K562 (cell line): ENCODE results near the gene MRPL52. TPM values are rescaled to one million over a fixed set of nuclear protein-coding genes. Genes with fewer than 3 reads are reported as not detected.

Experiments
- BCL6 ChIP-seq: fragments of 250-450 bp; sonication (Bioruptor Pico); IDR thresholded peaks from 2 replicates; pipeline ENCODE4 v1.4.0; 2020
- CC2D1A ChIP-seq: fragments of 450-650 bp; IDR thresholded peaks from 2 replicates; pipeline ENCODE4 v1.6.1; 2017; ENCODE audit warnings: mild to moderate bottlenecking
- ILK ChIP-seq: fragments of 450-650 bp; IDR thresholded peaks from 2 replicates; pipeline ENCODE4 v1.6.1; 2016; ENCODE audit warnings: missing genetic modification characterization, low read depth, mild to moderate bottlenecking, missing compliant biosample characterization, moderate library complexity, borderline replicate concordance
- MEIS2 ChIP-seq: fragments of 450-650 bp; IDR thresholded peaks from 2 replicates; pipeline ENCODE4 v1.6.1; 2014; ENCODE audit warnings: mild to moderate bottlenecking; ENCODE audit not compliant: partially characterized antibody
- MLX ChIP-seq, 2 experiments: fragments of 450-650 bp in 1 of 2; sonication (generic) in 1 of 2; formaldehyde crosslinking; conservative IDR thresholded peaks; 2 replicates each; pipeline versions ENCODE4 v1.4.0 to v1.8.1; 2020 to 2022; ENCODE audit warnings: mild to moderate bottlenecking in 1 of 2, missing genetic modification reagents in 1 of 2
- NFATC3 ChIP-seq: fragments of 450-650 bp; IDR thresholded peaks from 2 replicates; pipeline ENCODE4 v1.6.1; 2017; ENCODE audit warnings: mild to moderate bottlenecking
- NR2C2 ChIP-seq, 2 experiments: fragments of 200-800 bp in 1 of 2; sonication (Bioruptor generic) in 1 of 2; sonication (generic) in 1 of 2; formaldehyde crosslinking in 1 of 2; IDR thresholded peaks; 2 replicates each; pipeline versions ENCODE4 v1.6.1 to v1.8.0; 2016 to 2022; ENCODE audit warnings: mild to moderate bottlenecking in 1 of 2, missing compliant biosample characterization in 1 of 2, missing genetic modification characterization in 1 of 2, missing genetic modification reagents in 1 of 2
- RBM14 ChIP-seq: fragments of 200-400 bp; formaldehyde crosslinking; IDR thresholded peaks from 2 replicates; pipeline ENCODE4 v1.6.1; 2018; ENCODE audit warnings: low read depth, mild to moderate bottlenecking, low read length, moderate library complexity, borderline replicate concordance; ENCODE audit not compliant: insufficient read depth
- SIRT6 ChIP-seq: IDR thresholded peaks from one replicate; pipeline ENCODE4 v1.6.1; 2012; ENCODE audit warnings: low read depth, mild to moderate bottlenecking, control low read depth, inconsistent platforms, low read length, moderate library complexity
- SNIP1 ChIP-seq: fragments of 450-650 bp; IDR thresholded peaks from 2 replicates; pipeline ENCODE4 v1.7.1; 2017; ENCODE audit warnings: low read depth, mild to moderate bottlenecking
- SRSF1 ChIP-seq: fragments of 200-400 bp; formaldehyde crosslinking; IDR thresholded peaks from 2 replicates; pipeline ENCODE4 v1.6.1; 2017; ENCODE audit warnings: mild to moderate bottlenecking, low read depth, low read length, moderate library complexity
- STAT5A ChIP-seq: IDR thresholded peaks from 2 replicates; pipeline ENCODE4 v1.6.1; 2012; ENCODE audit warnings: low read length, inconsistent platforms, borderline replicate concordance
- TAF15 ChIP-seq: fragments of 200-400 bp; formaldehyde crosslinking; IDR thresholded peaks from 2 replicates; pipeline ENCODE4 v1.6.1; 2017; ENCODE audit warnings: mild to moderate bottlenecking, low read depth, low read length, moderate library complexity
- TBL1XR1 ChIP-seq, 2 experiments: IDR thresholded peaks; 2 replicates each; pipeline ENCODE4 v1.6.1; 2012; ENCODE audit warnings: improper control_type of control experiment in 2 of 2, low read length in 2 of 2, mild to moderate bottlenecking in 1 of 2
- TEAD2 ChIP-seq: fragments of 450-650 bp; IDR thresholded peaks from 2 replicates; pipeline ENCODE4 v1.6.1; 2016; ENCODE audit warnings: missing genetic modification characterization, control low read depth, missing compliant biosample characterization
- YY1 ChIP-seq, 3 experiments: IDR thresholded peaks; 2 replicates each; pipeline ENCODE4 v1.6.1; 2011; ENCODE audit warnings: low read length in 2 of 3, mild to moderate bottlenecking in 2 of 3, moderate library complexity in 2 of 3, borderline replicate concordance in 1 of 3, control low read depth in 1 of 3, low read depth in 1 of 3; ENCODE audit not compliant: insufficient read depth in 3 of 3, insufficient replicate concordance in 2 of 3, control insufficient read depth in 1 of 3, insufficient read length in 1 of 3; ENCODE audit errors: extremely low read depth in 1 of 3
- ZFP30 ChIP-seq: fragments of 250-450 bp; sonication (Bioruptor Pico); IDR thresholded peaks from 2 replicates; pipeline ENCODE4 v1.8.0; 2022; ENCODE audit warnings: moderate library complexity, mild to moderate bottlenecking, inconsistent platforms, borderline replicate concordance
- ZNF23 ChIP-seq: fragments of 250-450 bp; sonication (Bioruptor Pico); IDR thresholded peaks from 2 replicates; pipeline ENCODE4 v1.4.0; 2020; ENCODE audit warnings: mild to moderate bottlenecking
- ZNF668 ChIP-seq: fragments of 250-450 bp; sonication (Bioruptor Pico); IDR thresholded peaks from 2 replicates; pipeline ENCODE4 v1.8.0; 2022; ENCODE audit warnings: mild to moderate bottlenecking, inconsistent platforms
- ZNF780A ChIP-seq: fragments of 250-450 bp; sonication (Bioruptor Pico); IDR thresholded peaks from 2 replicates; pipeline ENCODE4 v1.5.0; 2021; ENCODE audit warnings: mild to moderate bottlenecking
- polyA plus RNA-seq, 8 experiments: library from polyadenylated mRNA; depleted of rRNA in 4 of 8; stranded (reverse) in 5 of 8; unstranded in 3 of 8; fragments of >200 nt; fragmentation: Nextera tagmentation in 2 of 8; fragmentation: Illumina TruSeq in 1 of 8; extraction: Ambion mirVana in 2 of 8; extraction: Trizol in 1 of 8; gene quantifications; 2 replicates each; pipeline versions ENCODE4 v1.2.1 to v1.2.3, GENCODE V29; 2011 to 2014; ENCODE audit warnings: inconsistent platforms in 1 of 8, missing spikeins in 1 of 8
- total RNA-seq, 7 experiments: library from RNA; depleted of rRNA in 6 of 7; stranded (reverse); fragments of >200 nt in 6 of 7; fragmentation: Illumina TruSeq in 2 of 7; extraction: Trizol in 2 of 7; gene quantifications; 2 replicates each; pipeline versions ENCODE4 v1.2.1 to v1.2.3, GENCODE V29; 2011 to 2021; ENCODE audit warnings: low replicate concordance in 1 of 7
- TF ChIP-seq, protein P1 (sequence below): sonication (generic); formaldehyde crosslinking; IDR thresholded peaks from 2 replicates; pipeline ENCODE4 v1.4.0; 2020; ENCODE audit warnings: mild to moderate bottlenecking, missing genetic modification reagents
- TF ChIP-seq, protein P2 (sequence below): sonication (generic); formaldehyde crosslinking; IDR thresholded peaks from 2 replicates; pipeline ENCODE4 v1.8.1; 2023; ENCODE audit warnings: mild to moderate bottlenecking, missing genetic modification reagents

Gene MRPL52
- total and polyA plus RNA-seq, 9 of the 15 experiments (the other 6 are each of a cell fraction or from before 2014, with no cell fraction given) = 56.5 to 213 (median 168) TPM

DNA sequence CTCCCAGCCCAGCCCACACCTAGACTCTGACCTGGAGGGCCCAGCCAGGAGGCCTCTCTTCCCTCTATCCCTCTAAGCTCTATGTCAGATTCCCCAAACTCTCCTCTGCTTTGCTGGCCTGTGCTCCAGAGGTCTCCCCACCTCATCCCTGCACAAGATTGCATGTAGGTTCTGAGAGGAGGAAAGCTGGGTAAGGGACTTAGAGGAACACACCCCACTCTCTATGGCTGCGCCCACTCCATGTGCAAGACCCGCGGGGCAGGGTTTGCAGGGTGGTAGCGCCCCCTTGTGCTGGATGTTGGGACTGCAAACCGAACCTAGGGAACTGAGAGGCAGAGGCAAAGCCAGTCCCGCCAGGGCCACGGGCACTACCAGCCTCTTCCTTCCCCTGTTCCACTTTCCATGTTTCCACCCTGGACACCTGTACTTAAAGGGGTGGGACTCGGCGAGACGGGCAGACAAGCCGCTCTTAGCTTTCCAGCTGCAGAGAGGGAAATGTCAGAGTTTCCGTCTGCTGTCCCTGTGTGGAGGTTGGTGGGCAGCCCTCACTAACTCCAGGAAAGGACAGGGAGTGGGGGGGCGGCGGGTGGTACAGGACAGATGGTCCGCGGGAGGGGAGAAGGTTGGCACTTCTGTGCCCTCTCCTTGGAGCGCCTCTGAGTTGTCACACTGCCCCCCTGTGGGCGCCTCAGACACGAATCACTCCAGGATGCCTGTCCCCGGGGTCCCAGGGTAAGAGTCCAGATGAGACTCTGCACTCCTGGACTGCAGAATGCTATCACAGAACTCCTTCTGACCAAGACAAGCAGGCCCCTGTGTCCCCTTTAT is 23.5 kb downstream of the MRPL52 start (continued):
- TF ChIP-seq ZFP30 (no peak), ZNF23 (CRISPR knock-in tag) (no peak), SNIP1 (no peak), ILK (tag) (no peak), ZNF780A (CRISPR knock-in tag) (no peak), CC2D1A (peak; percentile 95), RBM14 (no peak), STAT5A (no peak), NR2C2 (CRISPR knock-in tag; IDR thresholded peaks at IDR 0.05) (no peak), NR2C2 (tag; IDR thresholded peaks at IDR 0.05) (no peak), NFATC3 (no peak), TBL1XR1 (IDR thresholded peaks at IDR 0.05; ENCODE audit: low read length in 2 of 2) (no peak), SRSF1 (no peak), TAF15 (no peak), BCL6 (CRISPR knock-in tag) (no peak), MEIS2 (no peak), ZNF668 (CRISPR knock-in tag) (no peak), SIRT6 (no peak), MLX (CRISPR knock-in tag; conservative IDR thresholded peaks at IDR 0.05) (no peak), YY1 (IDR thresholded peaks at IDR 0.05; ENCODE audit: borderline replicate concordance in 1 of 3, control insufficient read depth in 1 of 3, extremely low read depth in 1 of 3, insufficient read depth in 3 of 3, insufficient read length in 1 of 3, insufficient replicate concordance in 2 of 3, low read depth in 1 of 3, low read length in 2 of 3) (peak in 2 of 3 experiments; percentile 48 to 54), TEAD2 (no peak)
- TF ChIP-seq, protein P1, sequence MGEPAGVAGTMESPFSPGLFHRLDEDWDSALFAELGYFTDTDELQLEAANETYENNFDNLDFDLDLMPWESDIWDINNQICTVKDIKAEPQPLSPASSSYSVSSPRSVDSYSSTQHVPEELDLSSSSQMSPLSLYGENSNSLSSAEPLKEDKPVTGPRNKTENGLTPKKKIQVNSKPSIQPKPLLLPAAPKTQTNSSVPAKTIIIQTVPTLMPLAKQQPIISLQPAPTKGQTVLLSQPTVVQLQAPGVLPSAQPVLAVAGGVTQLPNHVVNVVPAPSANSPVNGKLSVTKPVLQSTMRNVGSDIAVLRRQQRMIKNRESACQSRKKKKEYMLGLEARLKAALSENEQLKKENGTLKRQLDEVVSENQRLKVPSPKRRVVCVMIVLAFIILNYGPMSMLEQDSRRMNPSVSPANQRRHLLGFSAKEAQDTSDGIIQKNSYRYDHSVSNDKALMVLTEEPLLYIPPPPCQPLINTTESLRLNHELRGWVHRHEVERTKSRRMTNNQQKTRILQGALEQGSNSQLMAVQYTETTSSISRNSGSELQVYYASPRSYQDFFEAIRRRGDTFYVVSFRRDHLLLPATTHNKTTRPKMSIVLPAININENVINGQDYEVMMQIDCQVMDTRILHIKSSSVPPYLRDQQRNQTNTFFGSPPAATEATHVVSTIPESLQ (CRISPR knock-in tag) = no peak
- TF ChIP-seq, protein P2, sequence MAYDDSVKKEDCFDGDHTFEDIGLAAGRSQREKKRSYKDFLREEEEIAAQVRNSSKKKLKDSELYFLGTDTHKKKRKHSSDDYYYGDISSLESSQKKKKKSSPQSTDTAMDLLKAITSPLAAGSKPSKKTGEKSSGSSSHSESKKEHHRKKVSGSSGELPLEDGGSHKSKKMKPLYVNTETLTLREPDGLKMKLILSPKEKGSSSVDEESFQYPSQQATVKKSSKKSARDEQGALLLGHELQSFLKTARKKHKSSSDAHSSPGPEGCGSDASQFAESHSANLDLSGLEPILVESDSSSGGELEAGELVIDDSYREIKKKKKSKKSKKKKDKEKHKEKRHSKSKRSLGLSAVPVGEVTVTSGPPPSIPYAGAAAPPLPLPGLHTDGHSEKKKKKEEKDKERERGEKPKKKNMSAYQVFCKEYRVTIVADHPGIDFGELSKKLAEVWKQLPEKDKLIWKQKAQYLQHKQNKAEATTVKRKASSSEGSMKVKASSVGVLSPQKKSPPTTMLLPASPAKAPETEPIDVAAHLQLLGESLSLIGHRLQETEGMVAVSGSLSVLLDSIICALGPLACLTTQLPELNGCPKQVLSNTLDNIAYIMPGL (CRISPR knock-in tag) = peak; percentile 90
